ENCODE results near the gene SARDH. TPM values are rescaled to one million over a fixed set of nuclear protein-coding genes. Genes with fewer than 3 reads are reported as not detected.

SARDH gene
- total and polyA plus RNA-seq, 2 of the 13 experiments (the other 11 are each of a cell fraction or from before 2014, with no cell fraction given) = 11.6 to 34.9 TPM

Other genes with a start within 250 kb of the SARDH start
- not detected in 2 replicates for gene MYMK, start 213.4 kb downstream of the SARDH start, total RNA-seq (2016; rRNA removed; fragmentation: Illumina TruSeq; extraction: Trizol)
- gene MYMK, start 213.4 kb downstream of the SARDH start, polyA plus RNA-seq (2011; rRNA removed) = not detected in 2 replicates
- 1.0 and 3.8 TPM in 2 replicates for gene ADAMTSL2, start 203.6 kb downstream of the SARDH start, total RNA-seq (2016; rRNA removed; fragmentation: Illumina TruSeq; extraction: Trizol)
- gene ADAMTSL2, start 203.6 kb downstream of the SARDH start, polyA plus RNA-seq (2011; rRNA removed) = 1.8 and 1.9 TPM in 2 replicates
- gene FAM163B, start 129.0 kb downstream of the SARDH start, total RNA-seq (2016; rRNA removed; fragmentation: Illumina TruSeq; extraction: Trizol) = not detected in 2 replicates
- not detected in 2 replicates for gene FAM163B, start 129.0 kb downstream of the SARDH start, polyA plus RNA-seq (2011; rRNA removed)
- gene DBH, start 102.0 kb downstream of the SARDH start, total RNA-seq (2016; rRNA removed; fragmentation: Illumina TruSeq; extraction: Trizol) = not detected in 2 replicates
- not detected in 2 replicates for gene DBH, start 102.0 kb downstream of the SARDH start, polyA plus RNA-seq (2011; rRNA removed)